GM12892 (cell line): ENCODE measurements around the gene SPAG8.

Experiments used
- POLR2A ChIP-seq: IDR thresholded peaks from 2 replicates; pipeline ENCODE4 v1.6.1; 2011; ENCODE audit warnings: low read depth, low read length, control low read depth
- POLR2AphosphoS5 ChIP-seq: IDR thresholded peaks from 2 replicates; pipeline ENCODE4 v1.6.1; 2011; ENCODE audit warnings: low read depth, low read length, control low read depth

GRCh38 chr9:35798658-35799374, 13.2 kb downstream of the SPAG8 start:
- TF ChIP-seq POLR2A (no peak), POLR2AphosphoS5 (no peak)
